Amniotic stem cell (primary cell): ENCODE data around the gene CELF5.

Experiments used
- DNase-seq: peaks from one replicate; lab custom pipeline; 2025; lab: John Stamatoyannopoulos, UW

The CELF5 gene

DNA sequence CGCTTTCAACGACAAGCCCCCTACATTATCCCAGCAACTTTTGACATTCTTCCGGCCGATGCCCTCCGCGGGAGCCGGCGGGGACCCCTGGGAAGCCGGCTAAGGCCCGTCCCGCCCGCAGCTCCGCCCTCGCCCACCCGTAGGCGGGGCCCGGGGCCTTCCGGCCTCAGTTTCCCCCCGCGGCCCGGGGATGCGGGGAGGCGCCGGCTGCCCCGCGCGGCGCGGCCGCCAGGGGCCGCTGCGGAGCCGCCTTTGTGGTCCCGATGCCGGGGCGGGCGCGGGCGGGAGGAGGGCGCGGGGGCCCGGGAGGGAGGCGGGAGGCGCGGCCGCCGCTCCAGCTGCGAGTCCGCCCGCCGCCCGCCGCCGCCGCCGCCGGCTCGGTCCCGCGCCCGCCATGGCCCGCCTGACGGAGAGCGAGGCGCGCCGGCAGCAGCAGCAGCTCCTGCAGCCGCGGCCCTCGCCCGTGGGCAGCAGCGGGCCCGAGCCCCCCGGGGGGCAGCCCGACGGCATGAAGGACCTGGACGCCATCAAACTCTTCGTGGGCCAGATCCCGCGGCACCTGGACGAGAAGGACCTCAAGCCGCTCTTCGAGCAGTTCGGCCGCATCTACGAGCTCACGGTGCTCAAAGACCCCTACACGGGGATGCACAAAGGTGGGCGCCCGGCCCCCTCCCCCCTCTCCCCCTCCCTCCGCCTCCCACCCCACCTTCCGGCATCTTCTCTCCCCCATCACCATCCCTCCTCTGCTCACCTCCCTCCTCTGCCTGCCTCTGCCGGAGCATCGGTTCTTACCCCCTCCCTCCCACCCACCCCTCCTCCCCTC lies at the start of gene CELF5:
Gene CELF5, plus strand, starts transcription at position 316 of the 823 bp plus-strand sequence. Its CDS starts 79 bp downstream, at position 395.
- DNase-seq, result no peak

DNA sequence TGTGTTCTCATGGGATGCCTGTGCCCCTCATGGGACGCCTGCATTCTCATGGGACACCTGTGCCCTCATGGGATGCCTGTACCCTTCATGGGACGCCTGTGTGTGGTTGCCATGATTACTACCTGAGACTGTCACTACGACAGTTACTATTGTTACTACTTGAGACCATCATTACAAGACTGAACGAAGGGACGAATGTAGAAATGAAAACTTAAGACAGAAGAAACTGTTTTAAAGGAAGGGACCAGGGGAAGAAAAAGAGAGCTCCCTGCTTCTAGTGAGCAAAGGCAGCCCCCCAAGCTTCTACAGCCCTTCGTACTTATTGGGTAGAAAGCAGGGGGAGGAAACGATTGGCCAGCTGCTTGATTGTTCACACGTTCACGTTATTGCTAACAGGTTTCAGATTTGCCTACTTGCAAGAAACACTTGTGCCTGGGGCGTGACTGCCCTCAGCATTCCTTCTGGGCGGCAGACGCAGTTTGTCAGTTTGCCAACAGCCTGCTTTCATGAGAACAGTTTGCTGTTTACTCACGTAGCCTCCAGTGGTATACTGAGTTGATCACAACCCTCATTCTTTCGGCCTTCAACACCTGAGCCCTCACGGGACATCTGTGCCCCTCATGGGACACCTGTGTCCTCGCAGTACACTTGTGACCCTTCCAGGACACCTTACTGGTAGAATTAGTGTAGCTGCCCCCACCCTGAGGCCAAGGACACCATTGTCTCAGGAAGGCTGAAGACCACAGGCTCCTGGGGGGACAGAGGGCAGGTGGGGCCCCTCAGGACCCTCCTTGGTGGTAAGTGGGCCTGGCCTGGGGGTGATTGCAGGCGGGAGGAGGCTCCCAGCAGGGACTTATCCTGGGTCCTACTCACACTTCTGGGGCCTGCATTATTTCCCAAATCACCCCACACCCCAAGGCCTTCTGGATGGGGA lies 48.4 kb upstream of the CELF5 start:
- peak; percentile 56 for DNase-seq

DNA sequence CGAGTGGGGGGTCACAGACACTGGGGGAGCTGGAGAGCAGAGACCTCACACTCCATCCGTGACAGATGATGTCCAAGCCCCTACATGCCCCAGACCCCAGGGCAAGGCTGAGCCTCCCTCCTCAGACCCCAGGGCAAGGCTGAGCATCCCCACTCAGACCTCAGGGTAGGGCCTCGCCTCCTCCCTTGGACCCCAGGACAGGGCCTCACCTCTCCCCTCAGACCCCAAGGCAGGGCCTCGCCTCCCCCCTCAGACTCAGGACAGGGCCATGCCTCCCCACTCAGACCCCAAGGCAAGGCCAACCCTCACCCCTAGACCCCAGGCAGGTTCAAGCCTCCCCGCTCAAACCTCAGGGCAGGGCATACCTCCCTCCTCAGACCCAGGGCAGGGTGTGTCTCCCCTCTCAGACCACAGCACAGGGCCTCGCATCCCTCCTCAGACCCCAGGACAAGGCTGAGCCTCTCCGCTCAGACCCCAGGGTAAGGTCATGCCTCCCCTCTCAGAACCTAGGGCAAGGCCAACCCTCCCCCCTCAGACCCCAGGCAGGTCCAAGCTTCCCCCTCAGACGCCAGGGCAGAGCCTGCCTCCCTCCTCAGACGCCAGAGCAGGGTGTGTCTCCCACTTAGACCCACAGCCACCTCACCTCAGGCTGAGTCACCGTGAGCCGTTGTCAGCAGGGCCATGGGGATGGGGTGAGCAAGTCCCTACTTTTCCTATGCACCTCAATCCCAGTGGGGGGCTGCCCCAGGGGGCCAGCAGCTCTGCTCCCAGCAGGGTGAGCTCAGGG lies 47.6 kb upstream of the CELF5 start:
- DNase-seq, result peak; percentile 22

DNA sequence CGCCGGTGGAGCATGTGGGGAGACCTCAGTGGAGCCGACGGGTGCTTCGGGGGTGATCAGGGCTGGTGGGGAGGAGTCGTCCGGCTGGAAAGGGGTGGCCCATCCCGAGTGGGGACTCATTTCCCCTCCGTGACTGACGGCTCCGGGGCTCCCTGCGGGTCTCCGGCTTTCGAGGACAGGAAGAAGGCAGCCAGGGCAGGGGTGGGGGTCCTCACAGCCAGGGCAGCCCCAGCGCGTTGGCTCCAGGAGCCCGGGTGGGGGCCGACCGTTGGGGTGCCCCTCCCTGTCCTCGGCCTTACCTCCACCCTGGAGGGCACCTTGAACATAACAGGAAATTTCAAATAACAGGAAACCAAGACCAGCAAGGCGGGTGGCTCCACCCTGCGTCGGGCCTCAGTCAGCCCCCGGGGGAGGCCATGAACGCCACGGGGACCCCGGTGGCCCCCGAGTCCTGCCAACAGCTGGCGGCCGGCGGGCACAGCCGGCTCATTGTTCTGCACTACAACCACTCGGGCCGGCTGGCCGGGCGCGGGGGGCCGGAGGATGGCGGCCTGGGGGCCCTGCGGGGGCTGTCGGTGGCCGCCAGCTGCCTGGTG lies 46.0 kb upstream of the CELF5 start, which contains the start of gene S1PR4:
Gene S1PR4, plus strand, starts transcription at position 393 of the 596 bp plus-strand sequence. Its CDS starts 24 bp downstream, at position 417.
- DNase-seq, result no peak

DNA sequence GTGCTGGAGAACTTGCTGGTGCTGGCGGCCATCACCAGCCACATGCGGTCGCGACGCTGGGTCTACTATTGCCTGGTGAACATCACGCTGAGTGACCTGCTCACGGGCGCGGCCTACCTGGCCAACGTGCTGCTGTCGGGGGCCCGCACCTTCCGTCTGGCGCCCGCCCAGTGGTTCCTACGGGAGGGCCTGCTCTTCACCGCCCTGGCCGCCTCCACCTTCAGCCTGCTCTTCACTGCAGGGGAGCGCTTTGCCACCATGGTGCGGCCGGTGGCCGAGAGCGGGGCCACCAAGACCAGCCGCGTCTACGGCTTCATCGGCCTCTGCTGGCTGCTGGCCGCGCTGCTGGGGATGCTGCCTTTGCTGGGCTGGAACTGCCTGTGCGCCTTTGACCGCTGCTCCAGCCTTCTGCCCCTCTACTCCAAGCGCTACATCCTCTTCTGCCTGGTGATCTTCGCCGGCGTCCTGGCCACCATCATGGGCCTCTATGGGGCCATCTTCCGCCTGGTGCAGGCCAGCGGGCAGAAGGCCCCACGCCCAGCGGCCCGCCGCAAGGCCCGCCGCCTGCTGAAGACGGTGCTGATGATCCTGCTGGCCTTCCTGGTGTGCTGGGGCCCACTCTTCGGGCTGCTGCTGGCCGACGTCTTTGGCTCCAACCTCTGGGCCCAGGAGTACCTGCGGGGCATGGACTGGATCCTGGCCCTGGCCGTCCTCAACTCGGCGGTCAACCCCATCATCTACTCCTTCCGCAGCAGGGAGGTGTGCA lies 45.3 kb upstream of the CELF5 start:
- no peak for DNase-seq

DNA sequence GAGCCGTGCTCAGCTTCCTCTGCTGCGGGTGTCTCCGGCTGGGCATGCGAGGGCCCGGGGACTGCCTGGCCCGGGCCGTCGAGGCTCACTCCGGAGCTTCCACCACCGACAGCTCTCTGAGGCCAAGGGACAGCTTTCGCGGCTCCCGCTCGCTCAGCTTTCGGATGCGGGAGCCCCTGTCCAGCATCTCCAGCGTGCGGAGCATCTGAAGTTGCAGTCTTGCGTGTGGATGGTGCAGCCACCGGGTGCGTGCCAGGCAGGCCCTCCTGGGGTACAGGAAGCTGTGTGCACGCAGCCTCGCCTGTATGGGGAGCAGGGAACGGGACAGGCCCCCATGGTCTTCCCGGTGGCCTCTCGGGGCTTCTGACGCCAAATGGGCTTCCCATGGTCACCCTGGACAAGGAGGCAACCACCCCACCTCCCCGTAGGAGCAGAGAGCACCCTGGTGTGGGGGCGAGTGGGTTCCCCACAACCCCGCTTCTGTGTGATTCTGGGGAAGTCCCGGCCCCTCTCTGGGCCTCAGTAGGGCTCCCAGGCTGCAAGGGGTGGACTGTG lies 44.6 kb upstream of the CELF5 start:
- DNase-seq, result no peak

DNA sequence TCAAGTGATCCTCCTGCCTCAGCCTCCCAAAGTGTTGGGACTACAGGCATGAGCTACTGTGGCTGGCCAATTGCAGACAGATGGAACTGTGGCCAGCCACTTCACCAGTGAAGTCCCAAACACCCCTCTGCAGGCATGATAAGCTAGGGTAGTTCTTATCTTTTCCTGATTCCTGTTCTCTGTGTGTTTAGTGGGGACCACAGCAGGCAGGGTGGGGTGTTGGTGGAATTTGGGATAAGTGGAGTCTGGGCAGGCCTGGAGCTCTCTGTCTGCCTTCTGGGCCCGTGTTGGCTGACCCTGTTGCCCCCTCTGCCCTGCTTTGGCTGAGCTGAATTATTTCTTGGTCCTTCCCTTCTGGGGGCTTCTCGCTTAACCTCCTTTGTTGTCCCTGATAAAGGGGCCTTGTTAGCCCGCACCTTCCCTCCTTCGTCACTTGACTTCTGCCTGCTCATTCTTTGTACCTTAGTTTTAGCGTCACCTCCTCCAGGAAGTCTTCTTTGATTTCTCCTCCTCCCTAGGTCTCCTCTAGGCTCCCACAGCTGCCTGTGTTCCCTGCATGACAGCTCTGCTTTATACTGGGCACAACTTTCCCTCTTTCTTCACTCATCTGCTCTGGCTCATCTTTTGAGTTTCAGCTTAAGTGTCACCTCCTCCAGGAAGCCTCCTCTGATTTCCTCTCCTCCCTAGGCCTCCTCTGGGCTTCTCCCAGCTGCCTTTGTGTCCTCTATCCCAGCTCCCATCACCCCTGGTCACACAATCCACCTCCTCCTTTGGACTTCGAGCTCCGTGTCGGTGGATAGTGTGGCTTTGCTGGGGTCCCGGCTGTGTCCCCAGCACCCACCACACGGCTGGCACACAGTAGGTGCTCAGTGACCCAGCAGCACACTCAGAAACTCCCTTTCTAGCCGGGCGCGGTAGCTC lies 40.5 kb upstream of the CELF5 start:
- no peak for DNase-seq

DNA sequence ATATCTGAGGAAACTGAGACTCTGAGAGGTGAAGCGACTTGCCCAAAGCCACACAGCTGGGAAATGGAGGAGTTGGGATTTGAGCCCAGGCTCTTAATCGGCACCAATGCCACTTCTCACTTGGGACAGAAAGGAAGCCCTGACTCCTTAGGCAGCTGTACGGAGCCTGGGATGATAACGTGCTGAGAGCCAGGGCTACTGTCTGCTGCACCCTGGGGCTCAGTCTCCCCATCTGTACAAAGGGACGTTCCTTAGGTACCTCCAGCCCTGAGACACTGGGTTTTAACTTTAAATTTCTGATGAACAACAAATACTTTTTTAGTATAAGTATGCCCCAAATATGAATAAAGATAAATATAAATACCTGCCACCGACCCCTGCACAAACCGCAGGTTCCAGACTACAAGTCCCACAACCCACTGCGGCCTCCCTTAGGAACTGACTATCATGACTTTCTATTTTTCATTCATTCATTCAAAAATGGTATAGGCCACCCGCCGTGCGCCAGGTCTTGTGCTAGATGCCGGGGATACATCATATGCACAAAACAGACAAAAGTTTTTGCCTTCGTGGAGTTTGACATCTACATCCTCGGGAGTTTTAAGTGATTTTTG lies 39.5 kb upstream of the CELF5 start:
- peak; percentile 71 for DNase-seq

DNA sequence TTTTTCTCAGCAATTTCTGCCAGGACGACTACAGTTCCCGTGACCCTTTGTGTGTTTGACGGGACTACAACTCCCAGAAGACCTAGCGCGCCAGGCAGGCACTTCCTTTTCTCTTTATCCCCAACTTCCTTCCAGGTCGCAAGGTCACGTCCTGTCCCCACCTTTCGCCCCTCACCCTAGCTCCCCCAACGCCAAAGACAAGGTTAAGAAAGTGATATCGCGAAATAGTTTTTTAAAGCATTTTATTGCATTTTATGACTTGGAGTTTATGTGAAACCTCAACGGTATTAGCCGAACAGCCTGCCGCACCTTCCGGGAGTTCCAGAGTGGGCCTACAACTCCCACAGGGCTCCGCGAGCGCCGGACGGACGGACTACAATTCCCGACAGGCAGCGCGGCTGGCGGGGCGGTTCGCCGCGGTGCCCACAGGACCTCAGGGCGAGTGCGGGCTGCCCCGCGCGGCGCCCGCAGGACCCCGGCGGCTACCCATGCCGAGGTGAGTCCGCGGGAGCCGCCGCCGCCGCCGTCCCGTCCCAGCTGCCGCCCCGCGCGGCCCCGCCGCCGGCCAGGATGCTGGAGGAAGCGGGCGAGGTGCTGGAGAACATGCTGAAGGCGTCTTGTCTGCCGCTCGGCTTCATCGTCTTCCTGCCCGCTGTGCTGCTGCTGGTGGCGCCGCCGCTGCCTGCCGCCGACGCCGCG lies 38.9 kb upstream of the CELF5 start, which contains the start of gene NCLN:
Gene NCLN, plus strand, starts transcription at position 470 of the 699 bp plus-strand sequence. Its CDS starts 101 bp downstream, at position 571.
- peak; percentile 78 for DNase-seq

DNA sequence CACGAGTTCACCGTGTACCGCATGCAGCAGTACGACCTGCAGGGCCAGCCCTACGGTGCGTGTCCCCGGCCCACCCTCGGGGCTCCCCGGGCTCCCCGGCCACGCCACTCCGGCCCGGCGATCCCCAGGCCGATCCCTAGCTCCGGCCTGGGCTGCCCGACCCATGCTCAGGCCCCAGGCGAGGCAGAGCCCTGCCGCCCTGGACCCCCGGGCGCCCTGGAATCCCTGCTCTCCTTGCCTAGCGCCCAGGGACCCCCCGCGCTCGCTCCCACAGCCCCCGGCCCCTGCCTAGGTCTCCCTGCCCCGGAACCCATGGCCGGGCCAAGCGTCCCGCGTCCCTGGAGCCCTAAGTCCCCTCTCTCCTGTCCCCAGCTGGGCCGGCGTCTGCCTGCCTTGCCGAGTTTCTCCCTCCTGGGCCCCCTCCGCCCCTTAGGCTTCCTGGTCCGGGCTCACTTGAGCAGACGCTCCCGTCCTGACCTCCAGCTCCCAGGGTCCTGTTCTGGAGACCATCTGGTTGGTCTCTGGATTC lies 38.2 kb upstream of the CELF5 start:
- DNase-seq, result no peak

DNA sequence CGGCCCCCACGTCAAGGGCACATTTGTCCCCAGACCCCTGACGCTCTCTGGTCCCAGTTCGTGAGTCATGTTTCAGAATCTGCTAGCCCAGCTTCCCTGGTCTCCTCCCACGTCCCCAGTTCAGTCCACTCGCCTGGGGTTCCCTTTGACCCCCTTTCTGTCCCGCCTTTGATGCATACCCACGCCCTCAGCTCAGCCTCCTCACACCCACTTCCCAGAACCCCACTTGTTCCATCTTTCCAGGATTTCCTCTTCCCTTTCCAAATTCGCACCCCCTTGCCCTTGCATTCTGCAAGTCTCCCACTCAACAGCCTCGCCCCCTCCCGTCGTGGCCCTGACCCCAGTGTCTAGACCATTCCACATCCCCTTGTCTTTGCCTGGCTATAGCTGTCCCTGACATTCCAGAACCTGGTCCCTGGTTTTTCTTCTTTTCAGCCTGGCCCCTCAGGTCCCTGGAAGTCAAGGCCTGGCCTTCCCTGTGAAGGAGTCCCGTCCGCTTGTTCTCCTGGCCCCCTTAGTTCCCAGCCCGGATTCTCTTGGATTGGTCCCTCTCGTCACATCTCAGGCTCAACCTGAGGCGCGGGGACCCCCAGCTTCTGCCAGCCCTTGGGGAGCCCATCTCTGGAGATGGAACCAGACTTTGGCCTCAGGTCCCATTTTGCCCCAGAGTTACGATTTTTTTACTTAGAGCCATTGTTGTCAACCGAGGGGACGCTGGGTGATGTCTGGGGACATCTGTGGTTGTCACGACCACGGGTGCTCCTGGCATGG lies 37.4 kb upstream of the CELF5 start:
- no peak for DNase-seq

DNA sequence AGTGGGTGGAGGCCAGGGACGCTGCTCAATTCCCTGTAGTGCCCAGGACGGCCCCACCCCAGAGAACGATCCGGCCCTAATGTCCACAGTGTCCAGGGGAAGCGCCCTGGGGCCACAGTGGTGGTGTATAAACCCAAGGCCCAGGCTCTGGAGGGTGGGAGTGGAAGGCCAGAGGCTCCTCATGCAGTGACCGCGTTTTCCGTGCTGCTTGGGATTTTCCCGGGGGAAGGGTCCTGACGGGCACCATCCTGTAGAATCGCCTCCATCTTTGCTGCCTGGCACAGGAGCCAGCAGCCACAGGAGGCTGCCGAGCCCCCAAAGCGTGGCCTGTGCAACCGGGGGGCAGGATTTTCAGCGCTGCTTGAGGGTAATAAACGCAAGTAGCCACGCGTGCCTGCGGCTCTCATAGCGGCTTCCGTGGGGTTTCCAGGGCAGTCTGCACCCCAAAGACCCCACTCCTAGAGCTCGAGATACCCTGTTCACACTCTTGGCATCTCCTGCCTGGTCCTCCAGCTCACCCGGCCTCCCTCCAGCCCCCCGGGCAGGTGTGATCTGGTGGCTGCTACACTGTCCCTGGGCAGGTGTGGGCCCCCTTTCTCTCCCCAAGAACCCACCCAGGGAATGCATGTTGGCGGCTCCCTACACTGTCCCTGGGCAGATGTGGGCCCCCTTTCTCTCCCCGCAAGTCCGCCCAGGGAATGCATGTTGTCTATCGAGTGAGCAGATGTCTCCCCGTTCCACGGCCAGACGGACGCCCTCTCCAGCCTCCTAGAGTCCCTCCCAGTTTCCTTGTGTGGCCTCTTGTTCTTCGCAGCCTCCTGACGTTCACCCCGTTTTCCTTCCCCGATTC lies 36.6 kb upstream of the CELF5 start:
- no peak for DNase-seq

DNA sequence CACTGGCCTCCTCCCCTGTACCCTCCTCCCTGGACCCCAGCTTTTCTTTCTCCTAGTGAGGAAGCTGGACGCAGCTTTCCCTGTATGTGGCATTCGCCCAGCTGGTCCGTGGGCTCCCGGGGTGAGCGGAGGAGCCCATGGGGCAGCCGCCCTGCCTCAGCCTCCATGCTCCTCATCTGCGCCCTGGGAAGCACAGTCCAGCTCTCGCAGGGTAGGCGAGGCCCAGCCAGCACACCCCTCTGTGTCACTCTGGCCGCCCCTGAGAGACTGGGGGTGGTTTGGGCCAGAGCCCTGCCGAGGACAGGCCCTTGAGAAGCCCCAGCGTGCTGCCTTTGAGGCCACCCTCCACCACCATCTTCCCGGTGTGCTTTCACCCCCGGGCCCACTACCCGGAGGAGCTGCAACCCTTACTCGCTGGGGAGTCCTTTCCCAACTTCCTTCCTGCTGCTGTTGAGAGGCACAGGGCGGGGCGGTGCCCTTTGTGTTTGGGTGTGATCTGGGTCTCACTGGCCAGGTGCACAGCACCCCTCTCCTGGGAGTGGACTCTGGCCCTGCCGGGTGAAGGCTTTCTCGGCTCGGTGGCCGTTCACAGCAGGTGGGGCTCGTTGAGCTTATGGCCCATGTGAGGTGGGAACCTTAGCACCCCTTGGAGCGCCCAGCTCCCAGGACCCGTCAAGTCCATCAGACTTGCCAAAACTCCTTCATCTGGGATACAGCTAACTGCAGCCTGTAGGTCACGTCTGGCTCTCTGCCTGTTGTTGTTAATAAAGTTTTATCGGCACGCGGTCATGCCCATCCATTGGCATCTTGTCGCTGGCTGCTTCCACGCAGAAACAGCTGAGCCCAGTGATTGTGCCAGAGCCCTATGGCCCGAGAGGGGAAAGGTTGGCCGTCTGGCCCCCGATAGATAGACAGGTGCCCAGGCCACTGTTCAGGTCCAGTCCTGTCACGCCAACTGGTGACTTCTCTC lies 35.5 kb upstream of the CELF5 start:
- DNase-seq, result no peak

DNA sequence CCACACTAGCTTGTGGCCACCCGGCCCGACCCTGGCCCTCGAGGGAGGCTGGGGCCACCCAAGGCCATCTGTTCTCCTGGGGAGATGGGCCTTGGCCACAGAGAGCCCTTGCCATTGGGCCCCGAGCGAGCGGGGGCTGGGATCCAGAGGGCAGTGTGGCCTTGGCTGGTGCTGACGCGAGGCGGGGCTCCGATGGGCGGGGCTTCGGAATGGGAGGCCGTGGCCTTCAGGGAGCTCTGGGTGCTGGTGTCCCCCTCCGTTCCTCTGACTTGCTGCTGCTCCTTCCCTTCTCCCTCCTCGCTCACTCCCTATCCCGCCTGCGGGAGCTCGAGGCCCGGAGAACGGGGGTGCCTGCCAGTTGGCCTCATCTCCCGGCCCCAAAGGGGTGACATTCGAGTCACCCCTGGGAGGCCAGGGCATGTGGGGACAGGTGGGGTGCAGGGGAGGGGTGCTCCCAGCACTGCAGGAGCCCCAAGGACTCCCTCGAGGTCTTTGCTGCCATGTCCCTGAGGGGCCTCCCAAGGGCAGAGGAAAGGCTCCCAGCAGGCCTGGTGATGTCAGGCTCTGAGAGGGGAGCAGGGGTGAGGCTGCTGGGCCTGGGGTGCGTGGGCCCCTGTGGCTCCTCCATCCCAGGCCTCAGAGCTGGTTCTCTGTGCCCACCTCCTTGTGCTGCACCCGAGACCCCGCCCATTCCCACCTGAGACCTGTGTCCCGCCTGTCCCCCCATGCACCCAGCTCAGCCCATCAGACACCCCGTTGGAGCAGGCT lies 34.6 kb upstream of the CELF5 start:
- DNase-seq, result no peak
